Measurements from ENCODE around the gene NAT14. TPM values are rescaled to one million over a fixed set of nuclear protein-coding genes. Genes with fewer than 3 reads are reported as not detected.

NAT14 gene
- total RNA-seq, 1 experiment from 2014 or later, result 87.7 TPM

DNA sequence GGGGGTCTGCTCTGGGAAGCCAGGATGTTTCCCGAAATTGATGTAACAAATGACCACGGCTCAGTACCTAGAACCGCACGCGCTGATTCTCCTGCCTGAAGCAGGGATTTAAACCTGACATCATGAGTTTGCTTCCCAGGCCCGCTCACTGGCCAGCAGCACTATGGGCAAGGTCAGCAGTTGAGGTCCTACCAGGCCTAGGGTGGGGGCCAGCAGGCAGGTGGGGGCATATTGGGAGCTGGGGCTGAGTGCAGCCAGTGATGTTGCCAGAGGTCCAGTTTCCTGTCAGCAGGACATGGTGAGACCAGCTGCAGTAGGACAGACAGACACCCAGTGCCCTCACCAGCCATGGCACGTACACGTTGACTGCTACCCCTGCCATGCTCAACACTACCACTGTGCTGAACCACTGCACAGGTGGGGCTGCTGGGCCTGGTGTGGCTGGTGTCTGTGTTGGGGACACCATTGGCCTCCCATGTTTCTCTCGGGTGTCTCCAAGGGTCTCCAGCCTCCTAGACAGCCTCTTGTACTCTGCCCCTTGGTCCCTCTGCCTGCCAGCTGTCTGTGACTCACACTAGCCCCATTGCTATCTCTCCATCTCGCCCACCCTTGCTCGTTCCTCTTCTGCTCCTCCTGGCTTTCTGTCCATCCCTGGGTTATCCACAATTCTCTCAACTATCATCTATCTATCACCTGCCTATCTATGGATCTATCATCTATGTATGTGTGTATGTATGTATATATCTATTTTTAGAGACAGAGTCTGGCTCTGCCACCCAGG, 19.3 kb upstream of the NAT14 start:
- peaks cover 29% of the 10 kb centered on the region for H3K27me3 Mint-ChIP-seq (ENCODE audit: low read depth)
- CTCF ChIA-PET, result interaction anchor here (1.5 to 3.2 kb wide), 2 partner anchors 38 to 167 kb away, joined by 3 to 25 read pairs; no protein-coding TSS in a partner anchor
- no peak overlapping the region for H3K4me3 Mint-ChIP-seq
- ATAC-seq (no peak), DNase-seq (ENCODE audit: low spot score) (no peak)
- POLR2A ChIA-PET, result no interaction called here
- no peaks in the 10 kb centered on the region for H3K9me3 Mint-ChIP-seq
- no peak overlapping the region for H3K27ac Mint-ChIP-seq
- peaks cover 32% of the 10 kb centered on the region for H3K4me1 Mint-ChIP-seq
- no peaks in the 10 kb centered on the region for H3K36me3 Mint-ChIP-seq
- no peak for TF ChIP-seq ZNF219 (CRISPR knock-in tag; IDR thresholded peaks at IDR 0.05; ENCODE audit: borderline replicate concordance)
- TF ChIP-seq, protein P1, sequence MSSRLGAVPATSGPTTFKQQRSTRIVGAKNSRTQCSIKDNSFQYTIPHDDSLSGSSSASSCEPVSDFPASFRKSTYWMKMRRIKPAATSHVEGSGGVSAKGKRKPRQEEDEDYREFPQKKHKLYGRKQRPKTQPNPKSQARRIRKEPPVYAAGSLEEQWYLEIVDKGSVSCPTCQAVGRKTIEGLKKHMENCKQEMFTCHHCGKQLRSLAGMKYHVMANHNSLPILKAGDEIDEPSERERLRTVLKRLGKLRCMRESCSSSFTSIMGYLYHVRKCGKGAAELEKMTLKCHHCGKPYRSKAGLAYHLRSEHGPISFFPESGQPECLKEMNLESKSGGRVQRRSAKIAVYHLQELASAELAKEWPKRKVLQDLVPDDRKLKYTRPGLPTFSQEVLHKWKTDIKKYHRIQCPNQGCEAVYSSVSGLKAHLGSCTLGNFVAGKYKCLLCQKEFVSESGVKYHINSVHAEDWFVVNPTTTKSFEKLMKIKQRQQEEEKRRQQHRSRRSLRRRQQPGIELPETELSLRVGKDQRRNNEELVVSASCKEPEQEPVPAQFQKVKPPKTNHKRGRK (CRISPR knock-in tag; IDR thresholded peaks at IDR 0.05; ENCODE audit: borderline replicate concordance), result no peak
- no peak for TF ChIP-seq NR3C1 (CRISPR knock-in tag; conservative IDR thresholded peaks at IDR 0.05; ENCODE audit: low read depth)
- no peak for TF ChIP-seq ZBTB21 (CRISPR knock-in tag; IDR thresholded peaks at IDR 0.05; ENCODE audit: borderline replicate concordance)
- no peak for TF ChIP-seq ZNF138 (CRISPR knock-in tag; conservative IDR thresholded peaks at IDR 0.05)
- TF ChIP-seq, protein P2, sequence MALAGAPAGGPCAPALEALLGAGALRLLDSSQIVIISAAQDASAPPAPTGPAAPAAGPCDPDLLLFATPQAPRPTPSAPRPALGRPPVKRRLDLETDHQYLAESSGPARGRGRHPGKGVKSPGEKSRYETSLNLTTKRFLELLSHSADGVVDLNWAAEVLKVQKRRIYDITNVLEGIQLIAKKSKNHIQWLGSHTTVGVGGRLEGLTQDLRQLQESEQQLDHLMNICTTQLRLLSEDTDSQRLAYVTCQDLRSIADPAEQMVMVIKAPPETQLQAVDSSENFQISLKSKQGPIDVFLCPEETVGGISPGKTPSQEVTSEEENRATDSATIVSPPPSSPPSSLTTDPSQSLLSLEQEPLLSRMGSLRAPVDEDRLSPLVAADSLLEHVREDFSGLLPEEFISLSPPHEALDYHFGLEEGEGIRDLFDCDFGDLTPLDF (CRISPR knock-in tag; IDR thresholded peaks at IDR 0.05), result no peak
- TF ChIP-seq FOXP1 (CRISPR knock-in tag; IDR thresholded peaks at IDR 0.05; ENCODE audit: borderline replicate concordance), result no peak
- no peak for TF ChIP-seq ZNF121 (CRISPR knock-in tag; IDR thresholded peaks at IDR 0.05)
- no peak for TF ChIP-seq ZNF396 (CRISPR knock-in tag; IDR thresholded peaks at IDR 0.05; ENCODE audit: borderline replicate concordance)
- TF ChIP-seq, protein P3, sequence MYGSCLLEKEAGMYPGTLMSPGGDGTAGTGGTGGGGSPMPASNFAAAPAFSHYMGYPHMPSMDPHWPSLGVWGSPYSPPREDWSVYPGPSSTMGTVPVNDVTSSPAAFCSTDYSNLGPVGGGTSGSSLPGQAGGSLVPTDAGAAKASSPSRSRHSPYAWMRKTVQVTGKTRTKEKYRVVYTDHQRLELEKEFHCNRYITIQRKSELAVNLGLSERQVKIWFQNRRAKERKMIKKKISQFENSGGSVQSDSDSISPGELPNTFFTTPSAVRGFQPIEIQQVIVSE (CRISPR knock-in tag; IDR thresholded peaks at IDR 0.05; ENCODE audit: borderline replicate concordance), result no peak
- TF ChIP-seq, protein P4, sequence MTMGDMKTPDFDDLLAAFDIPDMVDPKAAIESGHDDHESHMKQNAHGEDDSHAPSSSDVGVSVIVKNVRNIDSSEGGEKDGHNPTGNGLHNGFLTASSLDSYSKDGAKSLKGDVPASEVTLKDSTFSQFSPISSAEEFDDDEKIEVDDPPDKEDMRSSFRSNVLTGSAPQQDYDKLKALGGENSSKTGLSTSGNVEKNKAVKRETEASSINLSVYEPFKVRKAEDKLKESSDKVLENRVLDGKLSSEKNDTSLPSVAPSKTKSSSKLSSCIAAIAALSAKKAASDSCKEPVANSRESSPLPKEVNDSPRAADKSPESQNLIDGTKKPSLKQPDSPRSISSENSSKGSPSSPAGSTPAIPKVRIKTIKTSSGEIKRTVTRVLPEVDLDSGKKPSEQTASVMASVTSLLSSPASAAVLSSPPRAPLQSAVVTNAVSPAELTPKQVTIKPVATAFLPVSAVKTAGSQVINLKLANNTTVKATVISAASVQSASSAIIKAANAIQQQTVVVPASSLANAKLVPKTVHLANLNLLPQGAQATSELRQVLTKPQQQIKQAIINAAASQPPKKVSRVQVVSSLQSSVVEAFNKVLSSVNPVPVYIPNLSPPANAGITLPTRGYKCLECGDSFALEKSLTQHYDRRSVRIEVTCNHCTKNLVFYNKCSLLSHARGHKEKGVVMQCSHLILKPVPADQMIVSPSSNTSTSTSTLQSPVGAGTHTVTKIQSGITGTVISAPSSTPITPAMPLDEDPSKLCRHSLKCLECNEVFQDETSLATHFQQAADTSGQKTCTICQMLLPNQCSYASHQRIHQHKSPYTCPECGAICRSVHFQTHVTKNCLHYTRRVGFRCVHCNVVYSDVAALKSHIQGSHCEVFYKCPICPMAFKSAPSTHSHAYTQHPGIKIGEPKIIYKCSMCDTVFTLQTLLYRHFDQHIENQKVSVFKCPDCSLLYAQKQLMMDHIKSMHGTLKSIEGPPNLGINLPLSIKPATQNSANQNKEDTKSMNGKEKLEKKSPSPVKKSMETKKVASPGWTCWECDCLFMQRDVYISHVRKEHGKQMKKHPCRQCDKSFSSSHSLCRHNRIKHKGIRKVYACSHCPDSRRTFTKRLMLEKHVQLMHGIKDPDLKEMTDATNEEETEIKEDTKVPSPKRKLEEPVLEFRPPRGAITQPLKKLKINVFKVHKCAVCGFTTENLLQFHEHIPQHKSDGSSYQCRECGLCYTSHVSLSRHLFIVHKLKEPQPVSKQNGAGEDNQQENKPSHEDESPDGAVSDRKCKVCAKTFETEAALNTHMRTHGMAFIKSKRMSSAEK (CRISPR knock-in tag; IDR thresholded peaks at IDR 0.05; ENCODE audit: borderline replicate concordance), result no peak
- TF ChIP-seq ZNF317 (CRISPR knock-in tag; IDR thresholded peaks at IDR 0.05; ENCODE audit: borderline replicate concordance, low read depth), result no peak
- TF ChIP-seq ZNF423 (CRISPR knock-in tag; IDR thresholded peaks at IDR 0.05), result no peak
- TF ChIP-seq, protein P5, sequence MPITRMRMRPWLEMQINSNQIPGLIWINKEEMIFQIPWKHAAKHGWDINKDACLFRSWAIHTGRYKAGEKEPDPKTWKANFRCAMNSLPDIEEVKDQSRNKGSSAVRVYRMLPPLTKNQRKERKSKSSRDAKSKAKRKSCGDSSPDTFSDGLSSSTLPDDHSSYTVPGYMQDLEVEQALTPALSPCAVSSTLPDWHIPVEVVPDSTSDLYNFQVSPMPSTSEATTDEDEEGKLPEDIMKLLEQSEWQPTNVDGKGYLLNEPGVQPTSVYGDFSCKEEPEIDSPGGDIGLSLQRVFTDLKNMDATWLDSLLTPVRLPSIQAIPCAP (CRISPR knock-in tag; IDR thresholded peaks at IDR 0.05), result no peak
- no peak for TF ChIP-seq NFE2L1 (CRISPR knock-in tag; IDR thresholded peaks at IDR 0.05)

DNA sequence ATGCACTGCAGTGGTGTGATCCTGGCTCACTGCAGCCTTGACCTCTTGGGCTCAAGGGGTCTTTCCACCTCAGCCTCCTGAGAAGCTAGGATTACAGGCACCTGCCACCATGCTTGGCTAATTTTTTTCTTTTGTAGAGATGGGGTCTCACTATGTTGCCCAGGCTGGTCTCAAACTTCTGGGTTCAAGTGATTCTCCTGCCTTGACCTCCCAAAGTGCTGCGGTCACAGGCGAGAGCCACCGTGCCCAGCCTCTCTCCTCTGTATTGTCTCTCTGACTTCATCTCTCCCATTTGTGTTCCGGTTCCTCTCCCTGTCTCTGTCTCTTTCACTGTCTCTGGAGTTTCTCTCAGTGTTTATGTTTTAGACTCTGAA, 18.8 kb upstream of the NAT14 start:
- Mint-ChIP-seq H3K9me3 (no peaks in the 10 kb centered on the region), H3K4me3 (no peak overlapping the region), H3K36me3 (no peaks in the 10 kb centered on the region), H3K27ac (no peak overlapping the region), H3K4me1 (peaks cover 29% of the 10 kb centered on the region), H3K27me3 (ENCODE audit: low read depth) (peaks cover 35% of the 10 kb centered on the region)
- no peak for DNase-seq (ENCODE audit: low spot score)
- TF ChIP-seq FOXP1 (CRISPR knock-in tag; IDR thresholded peaks at IDR 0.05; ENCODE audit: borderline replicate concordance) (no peak), ZNF671 (CRISPR knock-in tag; IDR thresholded peaks at IDR 0.05) (no peak), JUN (CRISPR knock-in tag; IDR thresholded peaks at IDR 0.05) (no peak), RELA (CRISPR knock-in tag; IDR thresholded peaks at IDR 0.05; ENCODE audit: borderline replicate concordance) (no peak), ZNF121 (CRISPR knock-in tag; IDR thresholded peaks at IDR 0.05) (peak; percentile 74; the same call in 1 of the 2 replicates), ELF4 (CRISPR knock-in tag; IDR thresholded peaks at IDR 0.05; ENCODE audit: low read depth) (no peak)
- TF ChIP-seq, protein P6, sequence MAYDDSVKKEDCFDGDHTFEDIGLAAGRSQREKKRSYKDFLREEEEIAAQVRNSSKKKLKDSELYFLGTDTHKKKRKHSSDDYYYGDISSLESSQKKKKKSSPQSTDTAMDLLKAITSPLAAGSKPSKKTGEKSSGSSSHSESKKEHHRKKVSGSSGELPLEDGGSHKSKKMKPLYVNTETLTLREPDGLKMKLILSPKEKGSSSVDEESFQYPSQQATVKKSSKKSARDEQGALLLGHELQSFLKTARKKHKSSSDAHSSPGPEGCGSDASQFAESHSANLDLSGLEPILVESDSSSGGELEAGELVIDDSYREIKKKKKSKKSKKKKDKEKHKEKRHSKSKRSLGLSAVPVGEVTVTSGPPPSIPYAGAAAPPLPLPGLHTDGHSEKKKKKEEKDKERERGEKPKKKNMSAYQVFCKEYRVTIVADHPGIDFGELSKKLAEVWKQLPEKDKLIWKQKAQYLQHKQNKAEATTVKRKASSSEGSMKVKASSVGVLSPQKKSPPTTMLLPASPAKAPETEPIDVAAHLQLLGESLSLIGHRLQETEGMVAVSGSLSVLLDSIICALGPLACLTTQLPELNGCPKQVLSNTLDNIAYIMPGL (CRISPR knock-in tag; IDR thresholded peaks at IDR 0.05), result no peak
- TF ChIP-seq, protein P7, sequence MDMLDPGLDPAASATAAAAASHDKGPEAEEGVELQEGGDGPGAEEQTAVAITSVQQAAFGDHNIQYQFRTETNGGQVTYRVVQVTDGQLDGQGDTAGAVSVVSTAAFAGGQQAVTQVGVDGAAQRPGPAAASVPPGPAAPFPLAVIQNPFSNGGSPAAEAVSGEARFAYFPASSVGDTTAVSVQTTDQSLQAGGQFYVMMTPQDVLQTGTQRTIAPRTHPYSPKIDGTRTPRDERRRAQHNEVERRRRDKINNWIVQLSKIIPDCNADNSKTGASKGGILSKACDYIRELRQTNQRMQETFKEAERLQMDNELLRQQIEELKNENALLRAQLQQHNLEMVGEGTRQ (CRISPR knock-in tag; IDR thresholded peaks at IDR 0.05), result no peak
- TF ChIP-seq, protein P2 (CRISPR knock-in tag; IDR thresholded peaks at IDR 0.05), result no peak
- ChIA-PET POLR2A (no interaction called here), CTCF (interaction anchor here (1.0 to 3.2 kb wide), 5 partner anchors 11 to 166 kb away, joined by 3 to 68 read pairs (median 25); partner anchors contain the start of gene ZNF628)
- ATAC-seq, result no peak
